Left ventricle myocardium inferior (tissue), 1 donor: ENCODE data around the gene COMT. TPM values are rescaled to one million over a fixed set of nuclear protein-coding genes. Genes with fewer than 3 reads are reported as not detected.

Experiments
- DNase-seq: peaks from one replicate; pipeline ENCODE4 v3.0.0-alpha.2; 2020
- H3K27ac ChIP-seq: fragments of 200-600 bp; replicated peaks from 2 replicates; pipeline ENCODE4 v1.8.0; 2021
- H3K27me3 ChIP-seq: fragments of 200-600 bp; 2 replicates; pipeline ENCODE4 v1.8.0; 2021; ENCODE audit warnings: low read depth
- H3K36me3 ChIP-seq: fragments of 200-600 bp; 2 replicates; pipeline ENCODE4 v1.8.0; 2021
- H3K4me1 ChIP-seq: fragments of 200-600 bp; 2 replicates; pipeline ENCODE4 v1.8.0; 2021
- H3K4me3 ChIP-seq: fragments of 200-600 bp; 2 replicates; pipeline ENCODE4 v1.8.0; 2021; ENCODE audit warnings: mild to moderate bottlenecking, moderate library complexity
- H3K9me3 ChIP-seq: fragments of 200-600 bp; replicated peaks from 2 replicates; pipeline ENCODE4 v1.8.0; 2021
- intact Hi-C: fragments of 100-400 bp; cut with micrococcal nuclease; formaldehyde crosslinking; loops from one replicate; pipeline ENCODE4 v1.11.0; 2022
- total RNA-seq: library from RNA; stranded (reverse); fragmentation: NEBNext Ultra II Directional; extraction: Animal tissue kit (Norgen Biotek cat#: 25700); gene quantifications from one replicate; pipeline ENCODE4 v1.2.1, GENCODE V29; 2021
- TF ChIP-seq, protein P1 (sequence below): fragments of 200-600 bp; IDR thresholded peaks from 2 replicates; pipeline ENCODE4 v1.8.0; 2021; ENCODE audit warnings: antibody characterized with exemption, mild to moderate bottlenecking, borderline replicate concordance
- donor health status: DM: no; HTN: yes; CAD: no; lungs with severe emphysema.

COMT gene
- total RNA-seq, 1 donor from 2014 or later = 81.5 TPM

DNA sequence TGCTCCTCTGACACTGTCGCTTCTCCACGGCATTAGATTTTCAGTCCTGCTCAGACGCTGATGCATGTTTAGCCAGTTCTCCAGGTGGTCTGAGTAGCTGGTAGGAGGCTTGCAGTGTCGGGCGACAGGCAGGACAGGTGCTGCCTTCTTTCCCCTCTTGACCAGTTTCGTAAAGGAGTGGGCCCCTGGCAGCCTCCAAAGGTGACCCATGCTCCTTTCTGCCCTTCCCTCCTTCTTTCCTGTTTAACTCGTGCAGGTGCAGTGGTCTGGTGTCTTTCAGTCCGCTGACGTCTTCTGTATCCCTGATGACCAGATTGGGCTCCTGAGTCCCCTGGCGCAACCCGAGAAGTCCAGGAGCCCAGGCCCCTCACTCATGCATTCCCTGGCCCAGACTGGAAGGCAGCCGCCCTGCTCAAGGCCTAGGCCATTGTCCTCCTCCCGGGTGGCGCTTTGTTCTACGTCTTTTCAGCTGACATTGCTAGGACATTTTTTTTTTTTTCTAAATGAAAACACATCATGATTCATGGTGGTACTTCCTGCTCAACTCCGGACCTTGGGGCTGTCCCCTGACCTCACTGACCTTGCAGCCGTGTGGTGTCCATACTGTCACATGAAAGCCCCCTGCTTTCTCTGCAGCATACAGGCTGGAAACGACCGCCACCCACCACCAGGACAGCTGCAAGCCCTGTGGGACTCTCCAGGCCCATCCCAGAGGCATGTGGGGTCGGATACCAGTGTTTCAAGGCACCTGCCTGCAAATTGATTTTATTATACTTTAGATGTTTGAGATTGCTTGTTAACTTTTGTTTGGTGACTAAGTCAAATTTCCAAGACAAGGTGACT is 25.6 kb downstream of the COMT start:
- Histone ChIP-seq H3K4me3 (no peak overlapping the region), H3K27ac (no peak overlapping the region), H3K9me3 (no peaks in the 10 kb centered on the region), H3K36me3 (peaks cover 75% of the 10 kb centered on the region), H3K4me1 (peaks cover 27% of the 10 kb centered on the region), H3K27me3 (no peaks in the 10 kb centered on the region)
- DNase-seq = no peak
- TF ChIP-seq, protein P1, sequence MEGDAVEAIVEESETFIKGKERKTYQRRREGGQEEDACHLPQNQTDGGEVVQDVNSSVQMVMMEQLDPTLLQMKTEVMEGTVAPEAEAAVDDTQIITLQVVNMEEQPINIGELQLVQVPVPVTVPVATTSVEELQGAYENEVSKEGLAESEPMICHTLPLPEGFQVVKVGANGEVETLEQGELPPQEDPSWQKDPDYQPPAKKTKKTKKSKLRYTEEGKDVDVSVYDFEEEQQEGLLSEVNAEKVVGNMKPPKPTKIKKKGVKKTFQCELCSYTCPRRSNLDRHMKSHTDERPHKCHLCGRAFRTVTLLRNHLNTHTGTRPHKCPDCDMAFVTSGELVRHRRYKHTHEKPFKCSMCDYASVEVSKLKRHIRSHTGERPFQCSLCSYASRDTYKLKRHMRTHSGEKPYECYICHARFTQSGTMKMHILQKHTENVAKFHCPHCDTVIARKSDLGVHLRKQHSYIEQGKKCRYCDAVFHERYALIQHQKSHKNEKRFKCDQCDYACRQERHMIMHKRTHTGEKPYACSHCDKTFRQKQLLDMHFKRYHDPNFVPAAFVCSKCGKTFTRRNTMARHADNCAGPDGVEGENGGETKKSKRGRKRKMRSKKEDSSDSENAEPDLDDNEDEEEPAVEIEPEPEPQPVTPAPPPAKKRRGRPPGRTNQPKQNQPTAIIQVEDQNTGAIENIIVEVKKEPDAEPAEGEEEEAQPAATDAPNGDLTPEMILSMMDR = no peak
- intact Hi-C loops = no loop called here

DNA sequence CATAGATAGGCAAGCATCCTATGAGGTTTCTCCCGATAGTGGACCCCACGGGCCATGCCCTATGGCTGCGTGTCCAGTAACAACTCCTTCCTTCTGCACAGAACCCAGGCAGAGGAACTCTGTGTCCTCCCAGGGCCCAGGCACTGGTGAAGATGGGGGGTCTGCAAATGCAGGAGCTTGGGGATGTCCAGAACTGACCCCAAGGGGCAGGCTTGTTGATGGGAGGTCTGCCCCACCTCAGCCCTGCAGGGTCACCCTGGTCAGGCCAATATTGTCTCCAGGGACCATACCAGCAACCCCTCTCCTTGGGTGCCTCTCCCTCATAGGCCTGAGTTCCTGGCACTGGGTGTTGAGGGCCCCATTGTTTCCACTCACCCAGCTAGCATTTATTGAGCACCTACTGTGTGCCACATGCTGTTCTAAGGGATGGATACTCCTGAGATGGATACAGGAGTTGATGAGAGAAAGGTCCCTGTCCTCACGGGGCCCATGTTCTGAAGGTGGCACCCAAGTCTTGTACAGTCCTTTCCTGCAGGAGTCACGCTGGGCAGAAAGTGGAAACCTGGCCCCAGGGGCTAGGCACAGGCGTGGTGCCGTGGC is 26.4 kb downstream of the COMT start:
- TF ChIP-seq, protein P1 = no peak
- Histone ChIP-seq H3K4me3 (no peak overlapping the region), H3K4me1 (peaks cover 25% of the 10 kb centered on the region), H3K36me3 (peaks cover 84% of the 10 kb centered on the region), H3K9me3 (no peaks in the 10 kb centered on the region), H3K27ac (no peak overlapping the region), H3K27me3 (no peaks in the 10 kb centered on the region)
- no peak for DNase-seq
- intact Hi-C loops = no loop called here

DNA sequence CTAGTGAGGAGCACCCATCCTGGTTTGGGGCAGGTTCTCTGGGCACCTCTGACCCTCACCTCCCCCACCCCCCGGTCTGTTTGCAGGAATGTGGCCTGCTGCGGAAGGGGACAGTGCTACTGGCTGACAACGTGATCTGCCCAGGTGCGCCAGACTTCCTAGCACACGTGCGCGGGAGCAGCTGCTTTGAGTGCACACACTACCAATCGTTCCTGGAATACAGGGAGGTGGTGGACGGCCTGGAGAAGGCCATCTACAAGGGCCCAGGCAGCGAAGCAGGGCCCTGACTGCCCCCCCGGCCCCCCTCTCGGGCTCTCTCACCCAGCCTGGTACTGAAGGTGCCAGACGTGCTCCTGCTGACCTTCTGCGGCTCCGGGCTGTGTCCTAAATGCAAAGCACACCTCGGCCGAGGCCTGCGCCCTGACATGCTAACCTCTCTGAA is 26.9 kb downstream of the COMT start:
- intact Hi-C loops = no loop called here
- TF ChIP-seq, protein P1 = no peak
- Histone ChIP-seq H3K4me3 (no peak overlapping the region), H3K27ac (no peak overlapping the region), H3K9me3 (no peaks in the 10 kb centered on the region), H3K4me1 (peaks cover 24% of the 10 kb centered on the region), H3K27me3 (no peaks in the 10 kb centered on the region), H3K36me3 (peaks cover 88% of the 10 kb centered on the region)
- DNase-seq = no peak

DNA sequence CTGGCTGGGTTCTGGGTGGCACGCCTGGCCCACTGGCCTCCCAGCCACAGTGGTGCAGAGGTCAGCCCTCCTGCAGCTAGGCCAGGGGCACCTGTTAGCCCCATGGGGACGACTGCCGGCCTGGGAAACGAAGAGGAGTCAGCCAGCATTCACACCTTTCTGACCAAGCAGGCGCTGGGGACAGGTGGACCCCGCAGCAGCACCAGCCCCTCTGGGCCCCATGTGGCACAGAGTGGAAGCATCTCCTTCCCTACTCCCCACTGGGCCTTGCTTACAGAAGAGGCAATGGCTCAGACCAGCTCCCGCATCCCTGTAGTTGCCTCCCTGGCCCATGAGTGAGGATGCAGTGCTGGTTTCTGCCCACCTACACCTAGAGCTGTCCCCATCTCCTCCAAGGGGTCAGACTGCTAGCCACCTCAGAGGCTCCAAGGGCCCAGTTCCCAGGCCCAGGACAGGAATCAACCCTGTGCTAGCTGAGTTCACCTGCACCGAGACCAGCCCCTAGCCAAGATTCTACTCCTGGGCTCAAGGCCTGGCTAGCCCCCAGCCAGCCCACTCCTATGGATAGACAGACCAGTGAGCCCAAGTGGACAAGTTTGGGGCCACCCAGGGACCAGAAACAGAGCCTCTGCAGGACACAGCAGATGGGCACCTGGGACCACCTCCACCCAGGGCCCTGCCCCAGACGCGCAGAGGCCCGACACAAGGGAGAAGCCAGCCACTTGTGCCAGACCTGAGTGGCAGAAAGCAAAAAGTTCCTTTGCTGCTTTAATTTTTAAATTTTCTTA is 27.8 kb downstream of the COMT start:
- DNase-seq = no peak
- intact Hi-C loops = no loop called here
- Histone ChIP-seq H3K4me3 (no peak overlapping the region), H3K4me1 (peaks cover 25% of the 10 kb centered on the region), H3K27ac (peak overlapping the region; percentile 28), H3K9me3 (no peaks in the 10 kb centered on the region), H3K36me3 (peaks cover 82% of the 10 kb centered on the region), H3K27me3 (no peaks in the 10 kb centered on the region)
- TF ChIP-seq, protein P1 = no peak

DNA sequence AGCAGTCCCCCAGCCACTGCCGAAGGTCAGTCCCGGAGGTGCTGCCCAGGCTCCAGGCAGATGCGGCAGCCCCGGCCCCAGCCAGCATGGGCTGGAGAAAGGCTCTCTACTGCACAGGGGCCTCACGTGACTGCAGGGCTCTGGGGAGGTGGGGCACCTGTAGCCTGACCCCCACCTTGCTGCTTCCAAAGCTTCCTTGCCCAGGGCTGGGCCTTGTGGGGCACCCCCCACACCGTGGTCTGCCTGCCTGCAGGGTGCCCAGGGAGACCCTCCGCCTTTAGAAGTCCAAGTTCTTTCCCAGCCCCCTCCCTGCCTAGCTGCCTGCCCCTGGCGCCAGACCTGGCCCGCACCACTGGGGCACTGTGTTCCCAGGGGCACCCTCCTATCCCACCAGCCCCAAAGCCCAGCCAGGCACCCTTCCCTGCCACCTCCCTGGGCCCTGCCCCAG is 28.5 kb downstream of the COMT start:
- intact Hi-C loops = loop anchor here (5.0 kb wide), 1 partner anchor 42 kb away; no protein-coding TSS in a partner anchor
- peak overlapping the region; percentile 28 for H3K27ac ChIP-seq
- no peaks in the 10 kb centered on the region for H3K27me3 ChIP-seq
- no peak overlapping the region for H3K4me3 ChIP-seq
- H3K36me3 ChIP-seq = peaks cover 75% of the 10 kb centered on the region
- TF ChIP-seq, protein P1 = no peak
- peaks cover 32% of the 10 kb centered on the region for H3K4me1 ChIP-seq
- no peaks in the 10 kb centered on the region for H3K9me3 ChIP-seq
- no peak for DNase-seq
